Measurements from ENCODE around the gene GPR84. TPM values are rescaled to one million over a fixed set of nuclear protein-coding genes. Genes with fewer than 3 reads are reported as not detected.
A peak's percentile ranks its signal among the peaks of the same experiment; 100 is the strongest.

The GPR84 gene
- total and polyA plus RNA-seq, 2 of the 13 experiments (the other 11 are each of a cell fraction or from before 2014, with no cell fraction given) = not detected

GRCh38 chr12:54328595-54329337 lies 35.5 kb downstream of the GPR84 start (continued):
- no peak for TF ChIP-seq TRIM22 (IDR thresholded peaks at IDR 0.05)
- TF ChIP-seq MED1 (CRISPR knock-in tag; IDR thresholded peaks at IDR 0.05) = peak; percentile 9; the same call in 1 of the 2 replicates
- no peak for TF ChIP-seq ETS1 (CRISPR knock-in tag; IDR thresholded peaks at IDR 0.05)
- no peak for TF ChIP-seq PATZ1 (CRISPR knock-in tag; IDR thresholded peaks at IDR 0.05)
- TF ChIP-seq GATAD2A (CRISPR knock-in tag; IDR thresholded peaks at IDR 0.05) = peak; percentile 65
- TF ChIP-seq MTERF4 (CRISPR knock-in tag; IDR thresholded peaks at IDR 0.05) = no peak
- TF ChIP-seq MTA3 (CRISPR knock-in tag; IDR thresholded peaks at IDR 0.05) = no peak
- no peak for TF ChIP-seq ZC3H13 (CRISPR knock-in tag; IDR thresholded peaks at IDR 0.05)
- TF ChIP-seq IRF9 (CRISPR knock-in tag; IDR thresholded peaks at IDR 0.05; ENCODE audit: borderline replicate concordance) = no peak
- no peak for TF ChIP-seq ZNF678 (CRISPR knock-in tag; IDR thresholded peaks at IDR 0.05)
- TF ChIP-seq ZFP62 (CRISPR knock-in tag; IDR thresholded peaks at IDR 0.05) = no peak
- no peak for TF ChIP-seq RERE (CRISPR knock-in tag; IDR thresholded peaks at IDR 0.05; ENCODE audit: low read depth)
- TF ChIP-seq DZIP1 (CRISPR knock-in tag; IDR thresholded peaks at IDR 0.05) = no peak
